Measurements from ENCODE around the gene TEAD1.

DNA sequence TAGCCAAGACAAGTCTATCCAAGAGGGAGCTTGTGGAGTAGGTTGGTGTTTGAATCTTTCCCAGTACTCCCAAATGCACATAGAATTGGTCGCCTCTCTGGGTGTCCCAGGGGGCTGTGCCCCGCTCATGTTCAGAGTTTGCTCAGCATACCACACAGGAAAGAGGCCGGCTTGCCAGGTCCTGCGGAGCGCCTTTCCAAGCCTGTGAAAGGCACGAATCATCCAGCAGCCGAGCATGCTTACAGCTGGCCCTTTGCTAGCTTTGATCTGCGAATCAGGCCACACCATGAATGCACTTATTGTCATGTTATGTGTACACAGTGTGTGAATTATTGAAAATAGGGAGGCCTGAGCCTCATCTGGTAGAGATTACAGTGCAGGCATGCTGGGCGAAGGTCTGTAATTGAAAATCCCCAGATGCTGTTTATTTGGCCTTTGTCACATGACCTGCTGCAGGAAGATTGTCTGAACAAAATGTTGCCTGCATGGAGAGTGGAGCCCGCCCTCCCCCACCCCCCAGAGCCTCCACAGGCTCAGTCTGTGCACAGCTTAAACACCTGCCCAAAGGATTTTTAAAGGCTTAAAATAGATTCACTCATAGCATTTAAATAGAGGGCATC is 171.6 kb downstream of the TEAD1 start:
- TF ChIP-seq, protein P1, sequence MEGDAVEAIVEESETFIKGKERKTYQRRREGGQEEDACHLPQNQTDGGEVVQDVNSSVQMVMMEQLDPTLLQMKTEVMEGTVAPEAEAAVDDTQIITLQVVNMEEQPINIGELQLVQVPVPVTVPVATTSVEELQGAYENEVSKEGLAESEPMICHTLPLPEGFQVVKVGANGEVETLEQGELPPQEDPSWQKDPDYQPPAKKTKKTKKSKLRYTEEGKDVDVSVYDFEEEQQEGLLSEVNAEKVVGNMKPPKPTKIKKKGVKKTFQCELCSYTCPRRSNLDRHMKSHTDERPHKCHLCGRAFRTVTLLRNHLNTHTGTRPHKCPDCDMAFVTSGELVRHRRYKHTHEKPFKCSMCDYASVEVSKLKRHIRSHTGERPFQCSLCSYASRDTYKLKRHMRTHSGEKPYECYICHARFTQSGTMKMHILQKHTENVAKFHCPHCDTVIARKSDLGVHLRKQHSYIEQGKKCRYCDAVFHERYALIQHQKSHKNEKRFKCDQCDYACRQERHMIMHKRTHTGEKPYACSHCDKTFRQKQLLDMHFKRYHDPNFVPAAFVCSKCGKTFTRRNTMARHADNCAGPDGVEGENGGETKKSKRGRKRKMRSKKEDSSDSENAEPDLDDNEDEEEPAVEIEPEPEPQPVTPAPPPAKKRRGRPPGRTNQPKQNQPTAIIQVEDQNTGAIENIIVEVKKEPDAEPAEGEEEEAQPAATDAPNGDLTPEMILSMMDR (IDR thresholded peaks at IDR 0.05) = no peak
- TF ChIP-seq POLR2A (IDR thresholded peaks at IDR 0.05) = no peak
- TF ChIP-seq POLR2AphosphoS5 (IDR thresholded peaks at IDR 0.05) = peak in 3 of 4 donors; percentile 17 to 54 (median 54)
